Heart left ventricle (tissue), 16 donors: ENCODE results near the gene WWOX. TPM values are rescaled to one million over a fixed set of nuclear protein-coding genes. Genes with fewer than 3 reads are reported as not detected.

Experiments
- ATAC-seq, 4 donors: fragments of 200-7000 bp; cut with Tn5 transposase; one replicate each; pipeline ENCODE4 v1.9.1; 2020 to 2022; ENCODE audit warnings: moderate library complexity in 4 of 4, mild to moderate bottlenecking in 3 of 4, moderate number of reproducible peaks in 1 of 4
- DNase-seq, 5 donors: peaks; one replicate each; pipeline ENCODE4 v3.0.0-alpha.2; 2020
- H3K27ac ChIP-seq, 12 donors: fragments of 200-600 bp; sonication (generic) in 4 of 12; one replicate each; pipeline versions ENCODE4 v1.5.0 to v1.8.0; 2016 to 2022; ENCODE audit warnings: mild to moderate bottlenecking in 2 of 12
- H3K27me3 ChIP-seq, 9 donors: fragments of 200-600 bp; sonication (generic) in 2 of 9; one replicate each; pipeline versions ENCODE4 v1.5.1 to v1.8.0; 2016 to 2022; ENCODE audit warnings: mild to moderate bottlenecking in 3 of 9
- H3K36me3 ChIP-seq, 9 donors: fragments of 200-600 bp; sonication (generic) in 2 of 9; one replicate each; pipeline versions ENCODE4 v1.5.0 to v1.8.0; 2018 to 2022; ENCODE audit warnings: mild to moderate bottlenecking in 2 of 9
- H3K4me1 ChIP-seq, 12 donors: fragments of 200-600 bp; sonication (generic) in 4 of 12; one replicate each; pipeline versions ENCODE4 v1.5.0 to v1.8.0; 2016 to 2022; ENCODE audit warnings: mild to moderate bottlenecking in 3 of 12
- H3K4me3 ChIP-seq, 12 donors: fragments of 200-600 bp; sonication (generic) in 4 of 12; one replicate each; pipeline versions ENCODE4 v1.5.0 to v1.8.0; 2017 to 2022; ENCODE audit warnings: mild to moderate bottlenecking in 9 of 12, moderate library complexity in 4 of 12
- H3K9me3 ChIP-seq, 12 donors: fragments of 200-600 bp; sonication (generic) in 4 of 12; one replicate each; pipeline versions ENCODE4 v1.5.0 to v1.8.0; 2016 to 2022; ENCODE audit warnings: mild to moderate bottlenecking in 1 of 12
- CTCF ChIP-seq, 12 donors: fragments of 200-600 bp; sonication (generic) in 4 of 12; IDR thresholded peaks; one replicate each; pipeline versions ENCODE4 v1.5.0 to v1.8.0; 2018 to 2022; ENCODE audit warnings: antibody characterized with exemption in 12 of 12, mild to moderate bottlenecking in 5 of 12
- POLR2A ChIP-seq, 2 donors: fragments of 450-650 bp; IDR thresholded peaks; one replicate each; pipeline ENCODE4 v1.6.1; 2017; ENCODE audit warnings: antibody characterized with exemption in 2 of 2, mild to moderate bottlenecking in 2 of 2, moderate library complexity in 2 of 2
- WGBS, 4 donors: extraction: QIAGEN DNeasy Blood & Tissue Kit in 2 of 4; methylation state at CpG; one replicate each; pipeline versions ENCODE4 v1.1.5 to v1.1.7; 2013 to 2018; 5-methylcytosine and 5-hydroxymethylcytosine counted together
- intact Hi-C, 10 donors: fragments of 100-400 bp; cut with DNase I; formaldehyde crosslinking; loops; one replicate each; pipeline versions ENCODE4 v1.11.1 to v1.14.2; 2022
- polyA plus RNA-seq, 2 donors: library from polyadenylated mRNA; stranded (reverse); fragments of 200-250 nt; gene quantifications; one replicate each; pipeline ENCODE4 v1.2.3, GENCODE V29; 2013
- total RNA-seq, 9 donors: library from RNA; depleted of rRNA in 2 of 9; stranded (reverse); fragments of >200 nt in 2 of 9; fragmentation: NEBNext Ultra II Directional in 3 of 9; extraction: Animal tissue kit (Norgen Biotek cat#: 25700) in 3 of 9; gene quantifications; one replicate each; pipeline versions ENCODE4 v1.1.0 to v1.2.4, GENCODE V29; 2016 to 2023
- donor health status: ischemic (EF 13 %, LVEDD 7.1; RV severe dilation, severe dysfunction).
- donor health status: healthy with polysubstance abuse.
- donor health status: DM: no; HTN: yes; CAD: no.
- donor health status: DM: no; HTN: no; CAD: no.
- donor health status: ischemic (EF 25% LVEDD 6.9; RV normal size, moderate dysfunction).
- donor health status: ischemic (EF 25% LVEDD 5.7; RV mildly dilated, moderate dysfunction).
- donor health status: healthy.
- donor health status: DM: yes; HTN: yes; CAD: no.
- donor health status: ischemic (EF 35%, LVEDD 5.7; RV mildly dilated, moderate dysfunction).
- donor health status: nonischemic (EF 11% LVEDD 7.7; RV severe dilation, severe dysfunction).
- donor health status: DM: yes; HTN: yes; CAD: no.
- donor health status: PGD.
- donor health status: ischemic (EF 29% LVEDD 5.4; RV normal size, mild dysfunction).
- donor health status: nonischemic (EF 23%, LVEDD 6.1; RV moderate dilation, normal function).

WWOX gene
- total and polyA plus RNA-seq, 11 donors, result 4.3 to 18.3 (median 9.1) TPM

- TF ChIP-seq POLR2A (IDR thresholded peaks at IDR 0.05), result no peak
- TF ChIP-seq CTCF (IDR thresholded peaks at IDR 0.05), result no peak
- intact Hi-C loops, result no loop called here
- Histone ChIP-seq H3K27me3 (no peaks in the 10 kb centered on the region), H3K4me1 (no peaks in the 10 kb centered on the region), H3K9me3 (no peaks in the 10 kb centered on the region), H3K27ac (no peak overlapping the region), H3K4me3 (no peak overlapping the region), H3K36me3 (no peaks in the 10 kb centered on the region)
- ATAC-seq, result no peak
- WGBS, 4 donors, result 77 to 96% (median 86%) methylated on average over 5 of the region's 5 CpGs
- no peak for DNase-seq
Measured at GRCh38 chr16:78529881-78530280, 430.4 kb downstream of the WWOX start.

- ATAC-seq, result no peak
- TF ChIP-seq POLR2A (IDR thresholded peaks at IDR 0.05) (no peak), CTCF (IDR thresholded peaks at IDR 0.05) (no peak)
- intact Hi-C loops, result no loop called here
- H3K4me1 ChIP-seq, result no peaks in the 10 kb centered on the region
- WGBS, 4 donors, result 72 to 84% (median 75%) methylated on average over 4 of the region's 4 CpGs
- DNase-seq, result no peak
- no peaks in the 10 kb centered on the region for H3K27me3 ChIP-seq
- H3K36me3 ChIP-seq, result no peaks in the 10 kb centered on the region
- H3K9me3 ChIP-seq, result no peaks in the 10 kb centered on the region
- H3K27ac ChIP-seq, result no peak overlapping the region
- no peak overlapping the region for H3K4me3 ChIP-seq
Measured at GRCh38 chr16:78530283-78530682, 430.8 kb downstream of the WWOX start.

- Histone ChIP-seq H3K36me3 (no peaks in the 10 kb centered on the region), H3K27me3 (no peaks in the 10 kb centered on the region), H3K4me3 (no peak overlapping the region), H3K27ac (no peak overlapping the region), H3K9me3 (no peaks in the 10 kb centered on the region), H3K4me1 (no peaks in the 10 kb centered on the region)
- TF ChIP-seq CTCF (IDR thresholded peaks at IDR 0.05), result no peak
- TF ChIP-seq POLR2A (IDR thresholded peaks at IDR 0.05), result no peak
- WGBS, 4 donors, result 75 to 88% (median 87%) methylated on average over 4 of the region's 4 CpGs
- intact Hi-C loops, result loop anchor here in 1 of 10 donors (5.0 kb wide), 1 partner anchor 482 kb away; no protein-coding TSS in a partner anchor
- no peak for DNase-seq
- ATAC-seq, result no peak
Measured at GRCh38 chr16:78535098-78535497, 435.6 kb downstream of the WWOX start.

- no peaks in the 10 kb centered on the region for H3K9me3 ChIP-seq
- intact Hi-C loops, result loop anchor here in 1 of 10 donors (5.0 kb wide), 1 partner anchor 480 kb away; no protein-coding TSS in a partner anchor
- ATAC-seq (no peak), DNase-seq (no peak)
- H3K4me1 ChIP-seq, result no peaks in the 10 kb centered on the region
- no peak overlapping the region for H3K27ac ChIP-seq
- TF ChIP-seq CTCF (IDR thresholded peaks at IDR 0.05) (no peak), POLR2A (IDR thresholded peaks at IDR 0.05) (no peak)
- H3K4me3 ChIP-seq, result no peak overlapping the region
- H3K27me3 ChIP-seq, result no peaks in the 10 kb centered on the region
- 93 to 96% (median 95%) methylated on average over 10 of the region's 10 CpGs for WGBS, 4 donors
- H3K36me3 ChIP-seq, result no peaks in the 10 kb centered on the region
Measured at GRCh38 chr16:78537511-78537910, 438.1 kb downstream of the WWOX start.
